GM19238 (cell line): Measurements from ENCODE around the gene ALDH4A1.

Experiments
- DNase-seq: peaks from one replicate; pipeline ENCODE4 v3.0.0; 2011; ENCODE audit warnings: low spot score; ENCODE audit not compliant: insufficient read length

Gene ALDH4A1

GRCh38 chr1:18922848-18923755, 20.7 kb upstream of the ALDH4A1 start:
- DNase-seq = no peak

- DNase-seq = no peak
These were observed 20.0 kb upstream of the ALDH4A1 start for GRCh38 chr1:18922319-18922726.

- no peak for DNase-seq
These were observed 19.3 kb upstream of the ALDH4A1 start for GRCh38 chr1:18921516-18922251.

- DNase-seq = no peak
These were observed 18.6 kb upstream of the ALDH4A1 start for GRCh38 chr1:18920931-18921330.

GRCh38 chr1:18919956-18920355, 17.6 kb upstream of the ALDH4A1 start:
- no peak for DNase-seq

GRCh38 chr1:18919197-18919905, 17.0 kb upstream of the ALDH4A1 start:
- DNase-seq = no peak

- DNase-seq = no peak
These were observed 16.1 kb upstream of the ALDH4A1 start for GRCh38 chr1:18918417-18918816.

GRCh38 chr1:18917071-18917799, 14.9 kb upstream of the ALDH4A1 start:
- DNase-seq = no peak

GRCh38 chr1:18915341-18915740, 13.0 kb upstream of the ALDH4A1 start:
- DNase-seq = no peak

- peak; percentile 93 for DNase-seq
These were observed 10.9 kb upstream of the ALDH4A1 start for GRCh38 chr1:18913065-18913835.

- DNase-seq = no peak
These were observed 10.2 kb upstream of the ALDH4A1 start for GRCh38 chr1:18912550-18912949.

- no peak for DNase-seq
These were observed 6.8 kb upstream of the ALDH4A1 start for GRCh38 chr1:18908911-18909771.

GRCh38 chr1:18907917-18908845, 5.8 kb upstream of the ALDH4A1 start:
- no peak for DNase-seq

GRCh38 chr1:18907021-18907916, 4.9 kb upstream of the ALDH4A1 start:
- DNase-seq = no peak

GRCh38 chr1:18903291-18903756, 969 bp upstream of the ALDH4A1 start:
- DNase-seq = no peak

- DNase-seq = peak; percentile 33
These were observed 318 bp downstream of the ALDH4A1 start for GRCh38 chr1:18901952-18902522.
